ENCODE data around the gene TYSND1.
"Not testable (repeated sequence)": the region's sequence is repeated elsewhere in the genome, so short reads cannot be mapped to it uniquely, and the experiment has no call there.

Gene TYSND1

DNA sequence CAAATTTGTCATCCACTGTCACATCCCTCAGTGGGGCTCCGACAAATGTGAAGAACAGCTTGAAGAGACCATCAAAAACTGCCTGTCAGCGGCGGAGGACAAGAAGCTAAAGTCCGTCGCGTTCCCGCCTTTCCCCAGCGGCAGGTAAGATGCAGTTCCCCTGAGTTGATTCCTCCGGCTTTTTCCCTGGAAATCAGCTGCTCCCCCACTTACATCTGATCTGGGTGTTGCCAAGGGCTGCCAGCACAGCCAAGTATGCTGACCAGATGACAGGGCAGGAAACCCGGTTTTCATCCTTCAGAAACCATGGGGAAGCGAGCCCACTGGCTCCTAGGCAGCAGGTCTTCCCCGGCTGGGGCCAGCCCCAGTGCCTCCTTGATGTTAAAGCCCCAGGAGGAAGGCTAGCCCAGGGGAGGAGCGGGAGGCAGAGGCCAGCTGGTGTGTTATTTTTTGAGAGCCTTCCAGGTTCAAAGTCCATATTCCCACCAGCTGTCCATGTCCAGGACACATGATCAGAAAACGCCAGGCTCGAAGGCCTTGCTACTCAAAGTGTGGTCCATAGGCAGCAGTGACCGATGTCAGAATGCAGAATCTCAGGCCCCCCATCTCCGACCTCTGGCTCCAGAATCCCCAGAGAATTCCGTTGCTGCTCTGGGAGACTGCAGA, 37.3 kb downstream of the TYSND1 start:
- no peak for DNase-seq (ENCODE audit: low read depth)

DNA sequence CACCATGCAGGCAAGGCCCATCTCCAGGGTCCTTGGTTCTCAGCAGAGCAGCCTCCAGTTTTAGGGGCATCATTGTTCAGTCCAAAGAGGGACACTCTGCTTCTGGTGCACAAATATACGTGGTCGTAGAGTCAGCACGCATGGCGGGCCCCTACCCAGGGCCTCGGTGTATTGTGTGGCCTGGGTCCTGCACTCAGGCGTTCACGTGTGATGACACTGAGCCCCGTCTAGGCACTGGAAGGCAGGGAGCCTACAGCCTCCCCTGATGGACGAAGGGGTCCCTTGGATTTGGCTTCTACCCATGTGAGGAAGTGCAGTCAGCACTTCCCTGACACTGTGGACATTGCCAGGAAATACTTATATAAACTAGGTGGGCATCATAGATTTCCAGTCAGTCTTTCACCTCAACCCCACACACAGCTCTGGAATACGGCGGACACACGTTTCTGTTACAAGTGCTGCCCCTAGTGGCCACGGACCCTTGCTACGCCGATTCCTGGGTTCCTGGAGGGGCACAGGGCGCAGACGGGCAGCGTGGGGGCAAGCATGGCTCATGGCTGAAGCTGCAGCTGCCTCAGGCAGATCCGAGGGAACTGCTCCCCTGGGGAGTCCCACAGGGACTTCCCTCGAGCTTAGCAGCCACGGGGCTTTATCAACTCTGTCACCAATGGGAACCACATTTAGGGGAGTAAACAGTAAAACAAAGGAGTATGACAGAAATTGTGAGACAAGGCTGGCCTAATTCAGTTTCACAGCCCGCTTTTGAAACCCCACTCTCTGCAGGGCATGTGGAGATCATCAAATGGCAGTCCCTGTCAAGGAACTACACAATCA, 39.3 kb downstream of the TYSND1 start:
- DNase-seq (ENCODE audit: low read depth): no peak

DNA sequence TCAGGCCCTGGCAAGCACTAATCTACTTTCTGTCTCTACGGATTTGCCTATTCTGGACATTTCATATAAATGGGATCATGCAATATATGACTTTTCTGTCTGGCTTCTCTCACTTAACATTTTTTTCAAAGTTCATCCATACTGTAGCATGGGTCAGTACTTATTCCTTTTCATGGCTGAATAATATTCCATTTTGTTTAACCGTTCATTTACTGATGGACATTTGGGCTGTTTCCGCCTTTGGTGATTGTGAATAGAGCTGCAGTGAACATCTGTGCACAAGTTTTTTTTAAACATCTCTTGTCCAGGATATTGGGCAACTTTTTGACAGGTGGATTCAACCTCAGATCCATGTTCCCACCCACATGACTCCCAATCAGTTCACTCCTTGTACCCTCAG, 44.8 kb downstream of the TYSND1 start:
- no peak for DNase-seq (ENCODE audit: low read depth)

DNA sequence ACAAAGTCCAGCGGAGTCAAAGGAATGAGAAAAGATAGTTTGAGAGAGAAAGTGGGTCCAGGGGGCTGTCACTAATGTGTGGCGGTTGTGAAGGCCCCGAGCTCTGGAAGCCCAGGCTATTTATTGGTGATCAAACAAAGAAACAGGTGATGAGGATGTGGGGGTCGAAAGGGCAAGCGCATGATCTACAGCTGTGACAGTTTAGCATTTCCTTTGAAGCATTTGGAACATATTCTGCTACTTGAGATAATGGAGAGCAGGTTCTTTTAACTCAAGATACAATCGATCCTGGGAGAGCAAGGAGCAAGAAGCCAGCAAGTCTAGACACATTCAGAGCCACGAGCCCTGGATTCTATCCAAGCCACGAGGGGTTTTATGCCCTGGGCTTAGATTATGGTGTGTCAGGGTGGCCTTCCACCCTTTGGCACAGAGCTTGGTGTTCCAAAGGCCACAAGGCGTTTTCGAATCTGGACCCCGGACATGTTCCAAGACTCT, 45.4 kb downstream of the TYSND1 start:
- not testable (repeated sequence) for DNase-seq (ENCODE audit: low read depth)

DNA sequence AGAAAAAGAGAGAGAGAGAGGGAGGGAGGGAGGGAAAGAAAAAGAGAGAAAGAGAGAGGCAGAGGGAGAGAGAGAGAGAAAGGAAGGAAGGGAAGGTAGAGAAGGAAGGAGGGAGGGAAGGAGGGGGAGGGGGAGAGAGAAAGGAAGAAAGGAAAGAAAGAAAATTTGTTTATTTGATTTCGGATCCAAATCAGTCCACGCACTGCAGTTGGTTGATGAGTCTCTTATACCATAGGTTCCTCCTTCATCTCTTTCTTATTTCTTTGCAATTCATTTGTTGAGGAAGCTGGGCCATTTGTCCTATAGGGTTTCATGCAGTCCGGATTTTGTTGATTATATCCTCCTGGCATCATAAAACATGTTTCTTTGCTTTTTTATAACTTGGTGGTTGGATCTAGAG, 48.2 kb downstream of the TYSND1 start:
- no peak for DNase-seq (ENCODE audit: low read depth)

DNA sequence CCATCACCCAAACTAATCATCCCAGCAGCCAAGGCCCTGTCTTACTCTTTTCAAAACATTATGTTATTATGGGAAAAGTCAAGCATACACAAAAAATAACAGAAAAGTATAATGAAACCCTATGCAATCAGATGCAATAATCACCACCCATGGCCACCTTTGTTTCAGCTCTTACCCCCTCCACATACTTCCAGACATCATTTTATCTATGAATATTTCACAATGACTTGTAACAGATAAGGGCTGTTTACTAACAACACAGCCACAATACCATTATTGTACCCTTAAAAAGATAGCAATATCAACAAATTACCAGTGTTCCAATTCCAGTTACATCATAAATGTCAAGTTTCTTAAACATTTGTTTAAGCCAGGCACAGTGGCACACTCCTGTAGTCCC, 49.0 kb downstream of the TYSND1 start:
- DNase-seq (ENCODE audit: low read depth): no peak

DNA sequence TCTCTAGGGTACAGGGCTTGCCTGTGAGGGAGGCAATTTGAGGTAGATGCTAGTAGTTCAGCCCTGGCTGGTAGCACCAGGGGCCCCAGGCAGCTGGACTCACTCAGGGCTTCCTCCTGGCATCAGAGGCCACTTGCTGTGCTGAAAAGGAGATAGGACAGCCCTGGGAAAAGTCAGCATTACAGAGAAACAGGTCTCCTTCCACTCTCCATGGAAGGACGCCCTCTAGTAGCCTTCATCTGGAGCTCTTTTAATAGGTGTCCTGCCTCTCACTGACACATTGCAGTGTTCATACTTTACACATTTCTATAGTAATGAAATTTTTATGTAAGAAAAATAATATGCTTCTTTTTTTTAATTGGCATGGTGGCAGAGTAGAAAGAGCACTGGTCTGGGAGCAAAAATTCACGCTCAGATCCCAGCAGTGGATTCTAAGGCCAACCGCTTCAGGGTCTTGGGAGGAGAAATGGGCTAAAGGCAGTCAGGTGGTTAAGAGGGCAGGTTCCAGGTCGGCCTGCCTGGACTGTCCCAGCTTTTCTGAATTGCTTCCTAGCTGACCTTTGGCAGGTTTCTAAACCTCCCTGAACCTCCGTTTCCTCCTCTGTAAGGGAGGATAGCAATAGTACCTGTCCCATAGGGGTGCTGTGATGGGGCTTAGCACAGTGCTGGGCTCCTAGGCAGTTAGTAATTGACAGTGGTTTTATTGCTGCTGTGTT, 49.6 kb downstream of the TYSND1 start:
- no peak for DNase-seq (ENCODE audit: low read depth)

DNA sequence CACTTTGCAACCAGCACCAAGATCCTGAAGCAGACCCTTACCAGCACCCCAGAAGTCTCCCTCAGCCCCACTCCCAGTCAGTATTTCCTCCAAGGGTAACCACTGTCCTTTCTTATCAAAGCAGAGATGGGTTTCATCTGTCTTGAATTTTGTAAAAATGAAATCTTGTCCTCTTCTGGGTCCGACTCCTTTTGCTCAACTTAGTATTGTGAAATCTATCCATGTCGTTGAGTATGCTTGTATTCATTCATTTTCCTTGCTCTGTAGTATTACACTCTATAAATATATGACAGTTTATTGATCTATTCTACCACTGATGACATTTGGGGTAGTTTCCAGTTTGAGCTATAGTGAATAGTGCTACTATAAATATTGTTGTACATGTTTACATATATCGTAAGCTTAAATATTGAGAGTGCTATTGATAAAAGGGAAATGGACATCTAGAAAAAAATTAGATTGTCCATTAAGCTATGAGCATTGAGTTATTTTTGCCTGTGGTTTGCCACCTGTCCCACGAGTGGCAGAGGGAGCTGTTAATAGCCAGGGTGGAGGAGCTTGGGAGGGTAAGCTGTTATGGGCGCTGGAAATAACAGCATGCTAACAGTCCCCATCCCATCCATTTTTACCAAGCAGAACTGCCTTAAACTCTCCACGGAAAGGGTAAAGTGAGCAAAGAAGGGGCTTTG, 50.3 kb downstream of the TYSND1 start:
- no peak for DNase-seq (ENCODE audit: low read depth)

DNA sequence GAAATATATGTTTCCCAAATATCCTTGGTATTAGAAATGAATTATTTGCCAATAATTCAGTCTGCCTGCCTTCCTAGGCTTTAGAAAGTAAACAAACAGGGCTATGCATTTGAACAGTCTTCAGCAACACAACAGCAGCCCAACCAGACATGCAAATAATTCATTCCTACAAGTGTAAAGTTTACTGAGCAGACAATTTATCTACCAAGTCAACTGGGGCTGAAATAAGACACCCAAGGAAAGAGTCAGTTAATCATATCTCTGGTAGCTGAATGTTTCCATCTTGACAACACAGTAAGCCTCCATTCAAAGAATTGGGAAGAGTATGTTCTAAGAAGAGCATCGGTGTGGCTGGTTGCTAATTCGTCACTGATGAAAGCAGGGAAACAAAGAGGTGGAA, 52.2 kb downstream of the TYSND1 start:
- DNase-seq (ENCODE audit: low read depth): no peak

- DNase-seq (ENCODE audit: low read depth): no peak
Observed at GRCh38 chr10:70093335-70093944, 53.1 kb downstream of the TYSND1 start.

DNA sequence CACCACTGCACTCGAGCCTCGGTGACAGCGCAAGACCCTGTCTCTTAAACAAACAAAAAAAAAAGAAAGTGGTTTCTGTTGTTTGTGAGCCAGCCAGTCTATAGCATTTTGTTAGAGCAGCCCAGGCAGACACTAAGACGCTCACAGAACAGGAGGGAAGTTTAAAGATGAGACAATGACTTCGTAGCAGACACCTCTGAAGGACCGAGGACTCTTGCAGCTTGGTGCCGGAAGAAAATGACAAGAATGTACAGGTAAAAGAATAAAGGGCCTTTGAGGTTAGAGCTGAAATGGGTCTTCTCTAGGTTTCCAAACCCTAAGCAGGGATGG, 54.1 kb downstream of the TYSND1 start:
- DNase-seq (ENCODE audit: low read depth): no peak

DNA sequence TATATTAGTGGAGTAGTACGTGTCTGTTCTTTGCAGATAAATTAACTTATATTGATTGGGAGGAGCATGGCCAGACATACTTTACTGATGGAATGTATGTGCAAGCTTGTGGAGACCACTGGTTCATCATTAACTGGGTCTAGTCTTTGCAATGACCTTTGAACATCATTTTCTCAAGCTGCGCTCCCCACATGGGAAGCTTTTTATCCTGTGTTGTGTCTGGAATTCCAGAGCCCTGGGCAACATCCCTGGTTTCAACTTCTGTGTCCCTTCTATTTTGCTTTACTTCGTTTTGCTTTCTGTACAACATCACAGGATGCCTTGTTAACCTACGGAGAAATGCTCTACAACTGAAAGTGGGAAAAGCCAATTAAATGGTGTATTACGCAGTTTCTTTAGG, 55.5 kb downstream of the TYSND1 start:
- DNase-seq (ENCODE audit: low read depth): no peak

- DNase-seq (ENCODE audit: low read depth): no peak
Observed at GRCh38 chr10:70090013-70090412, 56.5 kb downstream of the TYSND1 start.

GRCh38 chr10:70088308-70088698, 58.2 kb downstream of the TYSND1 start:
- no peak for DNase-seq (ENCODE audit: low read depth)

All from fibroblast of the conjunctiva (primary cell).